Bronchial epithelial cell (primary cell): Measurements from ENCODE around the gene MGAT4B. TPM values are rescaled to one million over a fixed set of nuclear protein-coding genes. Genes with fewer than 3 reads are reported as not detected.

Source experiments
- DNase-seq: peaks from one replicate; pipeline ENCODE4 v3.0.0-alpha.2; 2010; ENCODE audit warnings: low read depth
- FAIRE-seq: peaks from 2 replicates; lab custom pipeline; 2011; peaks lifted over from hg19 to GRCh38; lab: Jason Lieb, UNC
- H3K27me3 ChIP-seq: 2 replicates; pipeline ENCODE4 v1.5.1; 2011; ENCODE audit warnings: low read length; ENCODE audit not compliant: control insufficient read depth, insufficient read depth
- H3K36me3 ChIP-seq: 2 replicates; pipeline ENCODE4 v1.5.1; 2011; ENCODE audit warnings: low read length; ENCODE audit not compliant: control insufficient read depth, insufficient read depth
- H3K4me3 ChIP-seq: 2 replicates; pipeline ENCODE4 v1.5.1; 2011; ENCODE audit warnings: mild to moderate bottlenecking, low read depth, low read length, control low read depth
- CTCF ChIP-seq: IDR thresholded peaks from 2 replicates; pipeline ENCODE4 v1.5.1; 2011; ENCODE audit warnings: mild to moderate bottlenecking, moderate library complexity, low read length, control low read depth, inconsistent platforms; ENCODE audit not compliant: insufficient read depth, severe bottlenecking
- total RNA-seq: library from RNA; depleted of rRNA; stranded (reverse); fragments of >200 nt; gene quantifications from 2 replicates; pipeline ENCODE4 v1.2.1, GENCODE V29; 2014

Gene MGAT4B
- total RNA-seq, 1 donor from 2014 or later, result 151 TPM

- TF ChIP-seq CTCF, result no peak
- Histone ChIP-seq H3K4me3 (no peak overlapping the region), H3K27me3 (no peaks in the 10 kb centered on the region), H3K36me3 (no peaks in the 10 kb centered on the region)
- no peak for FAIRE-seq
- DNase-seq, result no peak
Observed at GRCh38 chr5:179747811-179748210, 58.9 kb downstream of the MGAT4B start.

Other genes with a start within 250 kb of the MGAT4B start
- 657 and 766 TPM in 2 replicates for gene HNRNPH1, start 183.2 kb downstream of the MGAT4B start, total RNA-seq
- gene CBY3, start 125.8 kb downstream of the MGAT4B start, total RNA-seq, result not detected in 2 replicates
- 925 and 1,015 TPM in 2 replicates for gene CANX, start 107.9 kb downstream of the MGAT4B start, total RNA-seq
- gene MAML1, start 74.0 kb downstream of the MGAT4B start, total RNA-seq, result 4.2 TPM in 2 replicates
- gene LTC4S, start 12.9 kb downstream of the MGAT4B start, total RNA-seq, result 0.26 and 0.38 TPM in 2 replicates
- gene SQSTM1, start 14.0 kb upstream of the MGAT4B start, total RNA-seq, result 686 and 733 TPM in 2 replicates
- 10.6 and 11.8 TPM in 2 replicates for gene MRNIP, start 52.0 kb upstream of the MGAT4B start, total RNA-seq
- 37.6 and 45.2 TPM in 2 replicates for gene TBC1D9B, start 101.0 kb upstream of the MGAT4B start, total RNA-seq